GM12878 (cell line): ENCODE results near the gene SH2B2. TPM values are rescaled to one million over a fixed set of nuclear protein-coding genes. Genes with fewer than 3 reads are reported as not detected.
A peak's percentile ranks its signal among the peaks of the same experiment; 100 is the strongest.
"Not testable (repeated sequence)": the region's sequence is repeated elsewhere in the genome, so short reads cannot be mapped to it uniquely, and the experiment has no call there.

Source experiments
- ATAC-seq: fragments of 200-7000 bp; cut with Tn5 transposase; 3 replicates; pipeline ENCODE4 v1.9.1; 2020; ENCODE audit warnings: mild to moderate bottlenecking, moderate library complexity
- BruUV-seq: library from RNA; stranded (reverse); fragments of 400-500 nt; replicated peaks from 2 replicates; lab custom pipeline; 2021; lab: Mats Ljungman, UMichigan
- CTCF ChIA-PET: fragments of 300-600 bp; sonication (Branson Sonifier 250); formaldehyde crosslinking; extraction: SDS; loops from one replicate; lab custom pipeline; 2021; ENCODE audit warnings: inconsistent platforms; lab: Yijun Ruan, JAX
- POLR2A ChIA-PET: fragments of 350-600 bp; formaldehyde crosslinking; extraction: SDS; loops from one replicate; lab custom pipeline; 2021; ENCODE audit warnings: inconsistent platforms; lab: Charles Lee
- RAD21 ChIA-PET: fragments of 300-600 bp; sonication (Branson Sonifier 250); formaldehyde crosslinking; loops from one replicate; lab custom pipeline; 2023; ENCODE audit warnings: antibody characterized with exemption; ENCODE audit not compliant: unreplicated experiment; lab: Charles Lee
- SMC1A ChIA-PET: fragments of 300-600 bp; sonication (Branson Sonifier 250); formaldehyde crosslinking; loops from one replicate; lab custom pipeline; 2023; ENCODE audit not compliant: unreplicated experiment, uncharacterized antibody; lab: Charles Lee
- DNase-seq: peaks from one replicate; pipeline ENCODE4 v3.0.0-alpha.2; 2011; ENCODE audit warnings: low read depth, low spot score
- FAIRE-seq: peaks from 3 replicates; lab custom pipeline; 2011; peaks lifted over from hg19 to GRCh38; lab: Jason Lieb, UNC
- H2AFZ ChIP-seq: 2 replicates; pipeline ENCODE4 v1.6.0; 2011; ENCODE audit warnings: low read depth, low read length, control low read depth; ENCODE audit not compliant: control insufficient read depth
- H3K27ac ChIP-seq: 2 replicates; pipeline ENCODE4 v1.5.1; 2011; ENCODE audit warnings: control low read depth; ENCODE audit not compliant: control insufficient read depth, insufficient read depth
- H3K27me3 ChIP-seq, 2 experiments: replicated peaks in 1 of 2; 2 replicates each; pipeline versions ENCODE4 v1.6.0 to v1.6.1; 2011; ENCODE audit warnings: low read length in 1 of 2; ENCODE audit not compliant: control insufficient read depth in 2 of 2, insufficient read depth in 2 of 2
- H3K36me3 ChIP-seq, 2 experiments: 2 replicates each; pipeline ENCODE4 v1.5.1; 2011; ENCODE audit warnings: low read length in 1 of 2; ENCODE audit not compliant: control insufficient read depth in 2 of 2, insufficient read depth in 2 of 2
- H3K4me1 ChIP-seq: 2 replicates; pipeline ENCODE4 v1.6.1; 2011; ENCODE audit warnings: mild to moderate bottlenecking, low read length, moderate library complexity, mixed read lengths; ENCODE audit not compliant: control insufficient read depth, insufficient read depth
- H3K4me2 ChIP-seq: 2 replicates; pipeline ENCODE4 v1.6.0; 2011; ENCODE audit warnings: control low read depth; ENCODE audit not compliant: control insufficient read depth, insufficient read depth
- H3K4me3 ChIP-seq: fragments of 200-600 bp; sonication (generic); 2 replicates; pipeline ENCODE4 v1.5.1; 2016
- H3K79me2 ChIP-seq: 2 replicates; pipeline ENCODE4 v1.6.0; 2011; ENCODE audit warnings: low read length; ENCODE audit not compliant: control insufficient read depth, insufficient read depth
- H3K9ac ChIP-seq: 2 replicates; pipeline ENCODE4 v1.8.0; 2011; ENCODE audit warnings: low read length, control low read depth, mixed read lengths; ENCODE audit not compliant: control insufficient read depth, insufficient read depth
- H3K9me3 ChIP-seq: replicated peaks from 3 replicates; pipeline ENCODE4 v1.5.1; 2011; ENCODE audit warnings: mild to moderate bottlenecking, low read length; ENCODE audit not compliant: control insufficient read depth, insufficient read depth
- H4K20me1 ChIP-seq: 2 replicates; pipeline ENCODE4 v1.6.0; 2011; ENCODE audit not compliant: control insufficient read depth, insufficient read depth
- GABPA ChIP-seq: IDR thresholded peaks from 2 replicates; pipeline ENCODE4 v1.6.1; 2014; ENCODE audit warnings: antibody characterized with exemption, low read depth, mild to moderate bottlenecking, inconsistent platforms
- POLR2A ChIP-seq: IDR thresholded peaks from 2 replicates; pipeline ENCODE4 v1.6.1; 2011; ENCODE audit warnings: low read depth, mild to moderate bottlenecking, low read length
- WGBS: methylation state at CpG from one replicate; pipeline ENCODE4 v1.1.6; 2016; ENCODE audit warnings: low lambda C conversion rate; ENCODE audit not compliant: insufficient replicate concordance, insufficient coverage; ENCODE audit errors: missing lambda C conversion rate; 5-methylcytosine and 5-hydroxymethylcytosine counted together
- in situ Hi-C: fragments of 300-500 bp; cut with MboI; formaldehyde crosslinking; loops from 9 replicates; pipeline ENCODE4 v1.14.3; 2018; ENCODE audit warnings: mixed read lengths
- intact Hi-C: fragments of 100-400 bp; cut with micrococcal nuclease; formaldehyde crosslinking; loops from one replicate; pipeline ENCODE4 v1.14.2; 2022; ENCODE audit not compliant: unreplicated experiment
- polyA plus RNA-seq, 11 experiments: library from polyadenylated mRNA; depleted of rRNA in 4 of 11; unstranded in 6 of 11; stranded (reverse) in 5 of 11; fragments of >200 nt; fragmentation: Nextera tagmentation in 4 of 11; fragmentation: Illumina TruSeq in 1 of 11; extraction: Ambion mirVana in 4 of 11; extraction: Trizol in 1 of 11; gene quantifications; 1 replicate in 1 of 11; 2 replicates in 10 of 11; pipeline versions ENCODE4 v1.2.1 to v1.2.3, GENCODE V29; 2011 to 2016; ENCODE audit warnings: inconsistent platforms in 2 of 11, missing spikeins in 2 of 11, low read depth in 1 of 11
- total RNA-seq, 4 experiments: library from RNA; depleted of rRNA in 3 of 4; stranded (reverse); fragments of >200 nt in 3 of 4; fragmentation: Illumina TruSeq in 1 of 4; extraction: Trizol in 1 of 4; gene quantifications; 2 replicates each; pipeline versions ENCODE4 v1.2.1 to v1.2.3, GENCODE V29; 2013 to 2021

SH2B2 gene
- total and polyA plus RNA-seq, 10 of the 15 experiments (the other 5 are each of a cell fraction or from before 2014, with no cell fraction given) = 0.13 to 55.1 (median 7.4) TPM; not detected in 1

DNA sequence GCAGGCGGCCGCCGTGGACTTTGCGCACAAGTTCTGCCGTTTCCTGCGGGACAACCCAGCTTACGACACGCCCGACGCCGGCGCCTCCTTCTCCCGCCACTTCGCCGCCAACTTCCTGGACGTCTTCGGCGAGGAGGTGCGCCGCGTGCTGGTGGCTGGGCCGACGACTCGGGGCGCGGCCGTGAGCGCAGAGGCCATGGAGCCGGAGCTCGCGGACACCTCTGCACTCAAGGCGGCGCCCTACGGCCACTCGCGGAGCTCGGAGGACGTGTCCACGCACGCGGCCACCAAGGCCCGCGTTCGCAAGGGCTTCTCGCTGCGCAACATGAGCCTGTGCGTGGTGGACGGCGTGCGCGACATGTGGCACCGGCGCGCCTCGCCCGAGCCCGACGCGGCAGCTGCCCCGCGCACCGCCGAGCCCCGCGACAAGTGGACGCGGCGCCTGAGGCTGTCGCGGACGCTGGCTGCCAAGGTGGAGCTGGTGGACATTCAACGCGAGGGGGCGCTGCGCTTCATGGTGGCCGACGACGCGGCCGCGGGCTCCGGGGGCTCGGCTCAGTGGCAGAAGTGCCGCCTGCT, 14.1 kb downstream of the SH2B2 start:
- H3K36me3 ChIP-seq = peaks cover 3 to 13% of the 10 kb centered on the region in 2 experiments
- RAD21 ChIA-PET = no interaction called here
- peaks cover 30% of the 10 kb centered on the region for H3K79me2 ChIP-seq
- ATAC-seq = no peak
- intact Hi-C loops (no loop called here), in situ Hi-C loops (no loop called here)
- DNase-seq = no peak
- no peak overlapping the region for H3K4me3 ChIP-seq
- CTCF ChIA-PET = interaction anchor here (1.3 kb wide), 1 partner anchor 13 kb away, joined by 4 read pairs; no protein-coding TSS in a partner anchor
- H3K27ac ChIP-seq = no peak overlapping the region
- no TSS peak for BruUV-seq
- WGBS = 96% methylated on average over 56 of the region's 84 CpGs
- no peaks in the 10 kb centered on the region for H3K27me3 ChIP-seq
- no peak overlapping the region for H2AFZ ChIP-seq
- POLR2A ChIA-PET = no interaction called here
- FAIRE-seq = no peak
- H3K4me2 ChIP-seq = no peak overlapping the region
- H3K9ac ChIP-seq = no peak overlapping the region
- TF ChIP-seq GABPA (no peak), POLR2A (0 out of 2 replicates have a peak, but pooled peaks have one; percentile 19)
- H3K9me3 ChIP-seq = peaks cover 2% of the 10 kb centered on the region; the same call in 2 of the 3 replicates
- H3K4me1 ChIP-seq = peaks cover 45% of the 10 kb centered on the region
- SMC1A ChIA-PET = no interaction called here
- no peaks in the 10 kb centered on the region; the same call in 1 of the 2 replicates for H4K20me1 ChIP-seq

GRCh38 chr7:102301367-102301766, 14.7 kb downstream of the SH2B2 start:
- intact Hi-C loops = not testable (repeated sequence)
- CTCF ChIA-PET = interaction anchor here (1.3 kb wide), 1 partner anchor 13 kb away, joined by 4 read pairs; no protein-coding TSS in a partner anchor

More at GRCh38 chr7:102301367-102301766, 14.7 kb downstream of the SH2B2 start:
- H3K27ac ChIP-seq, H2AFZ ChIP-seq, H3K27me3 ChIP-seq, RAD21 ChIA-PET, DNase-seq, in situ Hi-C loops, ATAC-seq, H3K4me3 ChIP-seq, H3K9ac ChIP-seq, H3K4me2 ChIP-seq, H4K20me1 ChIP-seq, H3K9me3 ChIP-seq, FAIRE-seq, BruUV-seq: not testable (repeated sequence)
- Histone ChIP-seq H3K4me1 (peaks cover 45% of the 10 kb centered on the region), H3K36me3 (peaks cover 3 to 10% of the 10 kb centered on the region in 2 experiments), H3K79me2 (peaks cover 24% of the 10 kb centered on the region)
- WGBS = 100% methylated on average over 13 of the region's 14 CpGs
- POLR2A ChIA-PET = interaction anchor here (0.6 to 1.6 kb wide), 3 partner anchors 9 to 280 kb away, joined by 3 to 7 read pairs (median 6); no protein-coding TSS in a partner anchor
- SMC1A ChIA-PET = interaction anchor here (7.0 kb wide), 1 partner anchor 12 kb away, joined by 91 read pairs; the partner anchor contains the start of gene SH2B2
